H1 (cell line): ENCODE data around the gene ADARB2. TPM values are rescaled to one million over a fixed set of nuclear protein-coding genes. Genes with fewer than 3 reads are reported as not detected.

Experiments
- CTCF ChIA-PET: fragments of 300-600 bp; sonication (Branson Sonifier 250); formaldehyde crosslinking; loops from one replicate; lab custom pipeline; 2021; ENCODE audit not compliant: partially characterized antibody; lab: Charles Lee
- POLR2A ChIA-PET: fragments of 300-600 bp; sonication (Branson Sonifier 250); formaldehyde crosslinking; loops from one replicate; lab custom pipeline; 2021; ENCODE audit warnings: inconsistent platforms; ENCODE audit not compliant: partially characterized antibody; lab: Charles Lee
- DNase-seq, 2 experiments: peaks; one replicate each; pipeline versions ENCODE4 v3.0.0 to v3.0.0-alpha.2; 2010 to 2022; ENCODE audit warnings: low spot score in 2 of 2, low read depth in 1 of 2, mixed read lengths in 1 of 2
- FAIRE-seq: peaks from 2 replicates; lab custom pipeline; 2011; peaks lifted over from hg19 to GRCh38; lab: Jason Lieb, UNC
- H2AFZ ChIP-seq: 2 replicates; pipeline ENCODE4 v1.8.1; 2012; ENCODE audit warnings: low read length, inconsistent platforms
- H2AK5ac ChIP-seq: 2 replicates; pipeline ENCODE4 v1.6.1; 2013; ENCODE audit warnings: low read depth, low read length
- H2BK120ac ChIP-seq: replicated peaks from 2 replicates; pipeline ENCODE3; 2013; ENCODE audit warnings: low read depth, low read length, inconsistent platforms
- H2BK12ac ChIP-seq: 2 replicates; pipeline ENCODE4 v1.6.1; 2013; ENCODE audit warnings: low read depth, low read length
- H2BK15ac ChIP-seq: 2 replicates; pipeline ENCODE4 v1.6.1; 2013; ENCODE audit warnings: low read length
- H2BK20ac ChIP-seq: 2 replicates; pipeline ENCODE4 v1.6.1; 2013; ENCODE audit warnings: low read length
- H2BK5ac ChIP-seq: 2 replicates; pipeline ENCODE4 v1.6.1; 2013; ENCODE audit warnings: low read depth, low read length
- H3K14ac ChIP-seq: 2 replicates; pipeline ENCODE4 v1.6.1; 2013; ENCODE audit warnings: inconsistent platforms; ENCODE audit not compliant: insufficient read length
- H3K18ac ChIP-seq: 2 replicates; pipeline ENCODE4 v1.6.1; 2013; ENCODE audit warnings: low read length; ENCODE audit errors: extremely low read depth
- H3K23ac ChIP-seq: 2 replicates; pipeline ENCODE4 v1.6.1; 2013; ENCODE audit warnings: inconsistent platforms; ENCODE audit not compliant: insufficient read length
- H3K23me2 ChIP-seq: 2 replicates; pipeline ENCODE4 v1.6.1; 2013; ENCODE audit warnings: low read depth, low read length
- H3K27ac ChIP-seq: 2 replicates; pipeline ENCODE4 v1.6.1; 2011; ENCODE audit warnings: low read depth, low read length, inconsistent platforms
- H3K27me3 ChIP-seq, 4 experiments: replicated peaks in 1 of 4; 1 replicate in 1 of 4; 2 replicates in 3 of 4; pipeline versions ENCODE4 v1.6.1 to v1.8.1; 2011 to 2013; ENCODE audit warnings: low read length in 3 of 4, mild to moderate bottlenecking in 3 of 4, inconsistent platforms in 2 of 4, mixed read lengths in 2 of 4, moderate library complexity in 1 of 4; ENCODE audit not compliant: control insufficient read depth in 3 of 4, insufficient read depth in 3 of 4; ENCODE audit errors: extremely low read depth in 1 of 4
- H3K36me3 ChIP-seq, 4 experiments: 2 replicates each; pipeline versions ENCODE4 v1.6.1 to v1.8.1; 2011 to 2013; ENCODE audit warnings: mild to moderate bottlenecking in 4 of 4, low read length in 3 of 4, moderate library complexity in 2 of 4, control low read depth in 1 of 4, inconsistent platforms in 1 of 4; ENCODE audit not compliant: insufficient read depth in 4 of 4, control insufficient read depth in 2 of 4
- H3K4ac ChIP-seq: replicated peaks from 2 replicates; pipeline ENCODE3; 2013; ENCODE audit warnings: low read length, low read depth, mixed read lengths, inconsistent platforms; ENCODE audit not compliant: insufficient read length
- H3K4me1 ChIP-seq, 4 experiments: replicated peaks in 1 of 4; 1 replicate in 1 of 4; 2 replicates in 3 of 4; pipeline versions ENCODE4 v1.6.1 to v1.8.1; 2011 to 2013; ENCODE audit warnings: low read length in 3 of 4, inconsistent platforms in 2 of 4, mixed read lengths in 1 of 4; ENCODE audit not compliant: insufficient read depth in 4 of 4, control insufficient read depth in 3 of 4
- H3K4me2 ChIP-seq, 2 experiments: 2 replicates each; pipeline versions ENCODE4 v1.6.1 to v1.8.1; 2011 to 2013; ENCODE audit warnings: low read depth in 2 of 2, low read length in 2 of 2, control low read depth in 1 of 2, inconsistent platforms in 1 of 2, mild to moderate bottlenecking in 1 of 2; ENCODE audit not compliant: insufficient read depth in 1 of 2
- H3K4me3 ChIP-seq, 4 experiments: fragments of 200-600, 300-600 bp in 1 of 4; sonication (generic), shearing (Covaris generic), sonication (Bioruptor Twin) in 1 of 4; 2 replicates each; pipeline versions ENCODE4 v1.5.1 to v1.8.1; 2011 to 2016; ENCODE audit warnings: low read length in 4 of 4, low read depth in 3 of 4, control low read depth in 2 of 4, inconsistent platforms in 2 of 4, mild to moderate bottlenecking in 2 of 4, mixed read lengths in 1 of 4, moderate library complexity in 1 of 4; ENCODE audit not compliant: insufficient read depth in 2 of 4; ENCODE audit errors: extremely low read depth in 1 of 4
- H3K56ac ChIP-seq: replicated peaks from 2 replicates; pipeline ENCODE3; 2013; ENCODE audit warnings: low read depth, mild to moderate bottlenecking, mixed read lengths, low read length, inconsistent platforms; ENCODE audit not compliant: insufficient read length
- H3K79me1 ChIP-seq: 2 replicates; pipeline ENCODE4 v1.6.1; 2013; ENCODE audit warnings: low read depth, low read length, control low read depth
- H3K79me2 ChIP-seq, 2 experiments: 2 replicates each; pipeline versions ENCODE4 v1.6.1 to v1.8.1; 2012 to 2013; ENCODE audit warnings: low read length in 2 of 2, mild to moderate bottlenecking in 2 of 2, inconsistent platforms in 1 of 2; ENCODE audit not compliant: insufficient read depth in 2 of 2, control insufficient read depth in 1 of 2
- H3K9ac ChIP-seq, 4 experiments: replicated peaks in 1 of 4; 1 replicate in 1 of 4; 2 replicates in 3 of 4; pipeline versions ENCODE4 v1.6.1 to v1.8.1; 2011 to 2013; ENCODE audit warnings: low read depth in 3 of 4, low read length in 3 of 4, control low read depth in 2 of 4, mild to moderate bottlenecking in 2 of 4, moderate library complexity in 2 of 4, inconsistent platforms in 1 of 4; ENCODE audit errors: extremely low read depth in 1 of 4
- H3K9me3 ChIP-seq, 2 experiments: 2 replicates each; pipeline versions ENCODE4 v1.6.1 to v1.8.1; 2012 to 2013; ENCODE audit warnings: mild to moderate bottlenecking in 2 of 2, moderate library complexity in 2 of 2, control low read depth in 1 of 2, inconsistent platforms in 1 of 2, low read depth in 1 of 2, low read length in 1 of 2, mixed read lengths in 1 of 2; ENCODE audit not compliant: insufficient read depth in 2 of 2
- H4K20me1 ChIP-seq, 2 experiments: replicated peaks in 1 of 2; 2 replicates each; pipeline versions ENCODE3 to v1.8.1; 2011 to 2013; ENCODE audit warnings: inconsistent platforms in 2 of 2, low read length in 2 of 2, mild to moderate bottlenecking in 1 of 2; ENCODE audit not compliant: insufficient read depth in 2 of 2, control insufficient read depth in 1 of 2
- H4K5ac ChIP-seq: 2 replicates; pipeline ENCODE4 v1.6.1; 2013; ENCODE audit warnings: low read length, low read depth, mixed read lengths, inconsistent platforms; ENCODE audit not compliant: insufficient read length
- H4K8ac ChIP-seq: 2 replicates; pipeline ENCODE4 v1.8.0; 2013; ENCODE audit warnings: mild to moderate bottlenecking, moderate library complexity, low read length, inconsistent platforms; ENCODE audit not compliant: insufficient read depth; ENCODE audit errors: extremely low read depth
- H4K91ac ChIP-seq: replicated peaks from 2 replicates; pipeline ENCODE3; 2013; ENCODE audit warnings: low read length, mixed read lengths, inconsistent platforms; ENCODE audit not compliant: insufficient read length
- CBX5 ChIP-seq: fragments of 300-800, 300-1000 bp; sonication (generic); IDR thresholded peaks from 2 replicates; pipeline ENCODE4 v1.7.1; 2016; ENCODE audit warnings: antibody characterized with exemption, low read length, low read depth
- GTF2F1 ChIP-seq: IDR thresholded peaks from 2 replicates; pipeline ENCODE4 v1.6.1; 2012; ENCODE audit warnings: low read depth, low read length, improper control_type of control experiment, borderline replicate concordance
- PHF8 ChIP-seq: fragments of 200-600 bp; sonication (generic); conservative IDR thresholded peaks from 2 replicates; pipeline ENCODE4 v1.7.1; 2012; ENCODE audit warnings: low read depth, mild to moderate bottlenecking, inconsistent platforms, low read length, moderate library complexity
- POLR2A ChIP-seq, 2 experiments: IDR thresholded peaks; 1 replicate in 1 of 2; 2 replicates in 1 of 2; pipeline ENCODE4 v1.6.1; 2011; ENCODE audit warnings: low read depth in 2 of 2, low read length in 2 of 2, mild to moderate bottlenecking in 2 of 2; ENCODE audit errors: control extremely low read depth in 1 of 2
- SIN3A ChIP-seq, 2 experiments: IDR thresholded peaks in 1 of 2; conservative IDR thresholded peaks in 1 of 2; 2 replicates each; pipeline ENCODE4 v1.6.1; 2011 to 2012; ENCODE audit warnings: low read length in 2 of 2, improper control_type of control experiment in 1 of 2, low read depth in 1 of 2, mild to moderate bottlenecking in 1 of 2
- SRF ChIP-seq: IDR thresholded peaks from 2 replicates; pipeline ENCODE4 v1.6.1; 2011; ENCODE audit warnings: mild to moderate bottlenecking, low read depth, low read length, moderate library complexity
- TAF7 ChIP-seq: optimal IDR thresholded peaks from 2 replicates; pipeline ENCODE3; 2011; ENCODE audit warnings: low read depth, mild to moderate bottlenecking, inconsistent platforms, low read length, moderate library complexity, borderline replicate concordance
- WGBS, 2 experiments: shearing (Covaris generic) in 1 of 2; methylation state at CpG; one replicate each; pipeline versions ENCODE4 v1.1.6 to v1.1.7; 2013 to 2015; ENCODE audit warnings: low lambda C conversion rate in 2 of 2, mixed read lengths in 2 of 2, inconsistent platforms in 1 of 2, low coverage in 1 of 2, missing lambda C conversion rate in 1 of 2; ENCODE audit not compliant: insufficient replicate concordance in 2 of 2, insufficient coverage in 1 of 2, insufficient read length in 1 of 2; ENCODE audit errors: extremely low coverage in 1 of 2, missing lambda C conversion rate in 1 of 2; 5-methylcytosine and 5-hydroxymethylcytosine counted together
- polyA plus RNA-seq, 7 experiments: library from polyadenylated mRNA; depleted of rRNA in 3 of 7; stranded (reverse) in 5 of 7; unstranded in 2 of 7; fragments of >200 nt in 5 of 7; fragments of 200-250 nt in 2 of 7; gene quantifications; 1 replicate in 5 of 7; 2 replicates in 1 of 7; 4 replicates in 1 of 7; pipeline versions ENCODE4 v1.2.1 to v1.2.3, GENCODE V29; 2011 to 2013; ENCODE audit warnings: missing spikeins in 2 of 7, mixed read lengths in 2 of 7
- total RNA-seq: library from RNA; stranded (reverse); fragmentation: NEBNext Ultra II Directional; extraction: Animal tissue kit (Norgen Biotek cat#: 25700); gene quantifications from 2 replicates; pipeline ENCODE4 v1.2.1, GENCODE V29; 2021
- TF ChIP-seq, protein P1 (sequence below): IDR thresholded peaks from 2 replicates; pipeline ENCODE4 v1.6.1; 2012; ENCODE audit warnings: inconsistent platforms
- TF ChIP-seq, protein P2 (sequence below), 3 experiments: IDR thresholded peaks; 1 replicate in 2 of 3; 2 replicates in 1 of 3; pipeline versions ENCODE4 v1.5.1 to v1.6.1; 2011; ENCODE audit warnings: low read length in 3 of 3, mild to moderate bottlenecking in 3 of 3, inconsistent platforms in 2 of 3, low read depth in 1 of 3, moderate library complexity in 1 of 3; ENCODE audit not compliant: insufficient read depth in 1 of 3; ENCODE audit errors: control extremely low read depth in 1 of 3
- TF ChIP-seq, protein P3 (sequence below): IDR thresholded peaks from 2 replicates; pipeline ENCODE4 v1.6.1; 2011; ENCODE audit warnings: low read depth, mild to moderate bottlenecking, low read length; ENCODE audit not compliant: insufficient read depth

Gene ADARB2
- total and polyA plus RNA-seq, 2 of the 8 experiments (the other 6 are each of a cell fraction or from before 2014, with no cell fraction given) = 2.2 to 2.8 TPM

DNA sequence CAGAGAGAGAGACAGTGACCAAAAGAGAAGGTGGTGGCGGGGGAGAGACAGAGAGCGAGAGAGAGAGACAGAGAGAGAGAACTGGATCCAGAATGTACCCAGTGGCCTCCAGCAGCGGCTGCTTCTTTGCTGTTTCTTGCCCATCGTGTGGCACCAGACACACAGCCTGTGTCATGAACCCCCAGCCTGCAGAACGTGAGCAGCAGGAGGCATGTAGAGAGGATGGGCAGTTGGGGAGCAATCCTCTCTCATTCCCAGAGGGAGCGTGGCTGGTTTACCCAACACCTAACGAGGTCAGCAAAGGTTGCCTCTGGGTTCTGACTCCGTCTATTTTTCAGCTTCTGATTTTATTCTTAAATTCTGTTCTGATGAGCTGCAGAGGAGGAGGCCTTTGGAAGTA is 168.1 kb downstream of the ADARB2 start:
- Histone ChIP-seq H2AK5ac (no peak overlapping the region), H2BK5ac (no peak overlapping the region), H4K8ac (no peak overlapping the region), H4K5ac (no peak overlapping the region), H3K18ac (no peak overlapping the region), H3K4me1 (no peaks in the 10 kb centered on the region; a peak in 1 of 7 replicates), H2AFZ (no peak overlapping the region), H3K36me3 (no peaks in the 10 kb centered on the region), H3K27me3 (no peaks in the 10 kb centered on the region; a peak in 4 of 7 replicates), H4K91ac (no peak overlapping the region), H3K23me2 (peaks cover 6% of the 10 kb centered on the region; the same call in 1 of the 2 replicates), H3K4me3 (no peak overlapping the region), H3K79me2 (no peaks in the 10 kb centered on the region), H3K14ac (no peak overlapping the region), H3K23ac (no peak overlapping the region), H3K4ac (no peak overlapping the region), H3K79me1 (no peaks in the 10 kb centered on the region; the same call in 1 of the 2 replicates), H2BK15ac (no peak overlapping the region), H3K9me3 (no peaks in the 10 kb centered on the region), H3K4me2 (no peak overlapping the region), H2BK20ac (no peak overlapping the region), H3K9ac (no peak overlapping the region), H4K20me1 (peaks cover 0 to 2% of the 10 kb centered on the region in 2 experiments), H2BK12ac (no peak overlapping the region), H3K56ac (no peak overlapping the region), H3K27ac (no peak overlapping the region), H2BK120ac (no peak overlapping the region)
- ChIA-PET CTCF (no interaction called here), POLR2A (no interaction called here)
- FAIRE-seq = no peak
- 84% methylated on average over 6 of the region's 8 CpGs; no CpG with 5 or more reads in 1 of the 2 experiments for WGBS, 2 experiments
- no peak for TF ChIP-seq SRF
- no peak for TF ChIP-seq PHF8
- TF ChIP-seq, protein P1, sequence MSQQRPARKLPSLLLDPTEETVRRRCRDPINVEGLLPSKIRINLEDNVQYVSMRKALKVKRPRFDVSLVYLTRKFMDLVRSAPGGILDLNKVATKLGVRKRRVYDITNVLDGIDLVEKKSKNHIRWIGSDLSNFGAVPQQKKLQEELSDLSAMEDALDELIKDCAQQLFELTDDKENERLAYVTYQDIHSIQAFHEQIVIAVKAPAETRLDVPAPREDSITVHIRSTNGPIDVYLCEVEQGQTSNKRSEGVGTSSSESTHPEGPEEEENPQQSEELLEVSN = no peak
- TF ChIP-seq SIN3A (conservative IDR thresholded peaks at IDR 0.05 in 1 of 2, IDR thresholded peaks at IDR 0.05 in 1 of 2; ENCODE audit: low read depth in 1 of 2, low read length in 2 of 2) = no peak
- no peak for TF ChIP-seq CBX5
- no peak for TF ChIP-seq POLR2A (IDR thresholded peaks at IDR 0.05; ENCODE audit: control extremely low read depth in 1 of 2, low read depth in 2 of 2, low read length in 2 of 2)
- TF ChIP-seq GTF2F1 = no peak
- no peak for TF ChIP-seq TAF7
- TF ChIP-seq, protein P2, sequence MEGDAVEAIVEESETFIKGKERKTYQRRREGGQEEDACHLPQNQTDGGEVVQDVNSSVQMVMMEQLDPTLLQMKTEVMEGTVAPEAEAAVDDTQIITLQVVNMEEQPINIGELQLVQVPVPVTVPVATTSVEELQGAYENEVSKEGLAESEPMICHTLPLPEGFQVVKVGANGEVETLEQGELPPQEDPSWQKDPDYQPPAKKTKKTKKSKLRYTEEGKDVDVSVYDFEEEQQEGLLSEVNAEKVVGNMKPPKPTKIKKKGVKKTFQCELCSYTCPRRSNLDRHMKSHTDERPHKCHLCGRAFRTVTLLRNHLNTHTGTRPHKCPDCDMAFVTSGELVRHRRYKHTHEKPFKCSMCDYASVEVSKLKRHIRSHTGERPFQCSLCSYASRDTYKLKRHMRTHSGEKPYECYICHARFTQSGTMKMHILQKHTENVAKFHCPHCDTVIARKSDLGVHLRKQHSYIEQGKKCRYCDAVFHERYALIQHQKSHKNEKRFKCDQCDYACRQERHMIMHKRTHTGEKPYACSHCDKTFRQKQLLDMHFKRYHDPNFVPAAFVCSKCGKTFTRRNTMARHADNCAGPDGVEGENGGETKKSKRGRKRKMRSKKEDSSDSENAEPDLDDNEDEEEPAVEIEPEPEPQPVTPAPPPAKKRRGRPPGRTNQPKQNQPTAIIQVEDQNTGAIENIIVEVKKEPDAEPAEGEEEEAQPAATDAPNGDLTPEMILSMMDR (IDR thresholded peaks at IDR 0.05; ENCODE audit: control extremely low read depth in 1 of 3, insufficient read depth in 1 of 3, low read depth in 1 of 3, low read length in 3 of 3) = no peak
- TF ChIP-seq, protein P3, sequence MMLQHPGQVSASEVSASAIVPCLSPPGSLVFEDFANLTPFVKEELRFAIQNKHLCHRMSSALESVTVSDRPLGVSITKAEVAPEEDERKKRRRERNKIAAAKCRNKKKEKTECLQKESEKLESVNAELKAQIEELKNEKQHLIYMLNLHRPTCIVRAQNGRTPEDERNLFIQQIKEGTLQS = no peak
- DNase-seq = no peak
